Measurements from ENCODE around the gene PALLD. TPM values are rescaled to one million over a fixed set of nuclear protein-coding genes. Genes with fewer than 3 reads are reported as not detected.

The PALLD gene
- polyA plus RNA-seq, 4 donors = 179 to 246 (median 227) TPM

DNA sequence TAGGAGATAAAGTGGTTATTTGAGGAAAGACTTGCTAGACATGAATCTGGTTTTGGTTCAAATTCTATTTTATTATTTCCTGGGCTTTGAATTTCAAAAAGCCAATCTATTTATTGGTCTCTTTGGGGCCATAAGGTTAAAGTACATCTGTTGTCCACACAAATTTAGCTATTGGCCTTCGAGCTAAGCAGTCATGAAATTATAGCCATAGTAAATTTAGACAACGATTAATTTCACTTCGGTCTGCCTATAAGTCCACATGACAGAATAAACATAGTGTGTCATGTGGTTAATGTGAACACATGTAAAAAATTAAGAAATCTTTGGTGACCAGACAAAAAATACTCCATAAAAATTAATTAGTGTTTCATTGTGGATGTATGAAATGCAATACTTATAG is 161.9 kb downstream of the PALLD start:
- DNase-seq (ENCODE audit: low read depth in 4 of 4, low spot score in 3 of 4) = no peak

DNA sequence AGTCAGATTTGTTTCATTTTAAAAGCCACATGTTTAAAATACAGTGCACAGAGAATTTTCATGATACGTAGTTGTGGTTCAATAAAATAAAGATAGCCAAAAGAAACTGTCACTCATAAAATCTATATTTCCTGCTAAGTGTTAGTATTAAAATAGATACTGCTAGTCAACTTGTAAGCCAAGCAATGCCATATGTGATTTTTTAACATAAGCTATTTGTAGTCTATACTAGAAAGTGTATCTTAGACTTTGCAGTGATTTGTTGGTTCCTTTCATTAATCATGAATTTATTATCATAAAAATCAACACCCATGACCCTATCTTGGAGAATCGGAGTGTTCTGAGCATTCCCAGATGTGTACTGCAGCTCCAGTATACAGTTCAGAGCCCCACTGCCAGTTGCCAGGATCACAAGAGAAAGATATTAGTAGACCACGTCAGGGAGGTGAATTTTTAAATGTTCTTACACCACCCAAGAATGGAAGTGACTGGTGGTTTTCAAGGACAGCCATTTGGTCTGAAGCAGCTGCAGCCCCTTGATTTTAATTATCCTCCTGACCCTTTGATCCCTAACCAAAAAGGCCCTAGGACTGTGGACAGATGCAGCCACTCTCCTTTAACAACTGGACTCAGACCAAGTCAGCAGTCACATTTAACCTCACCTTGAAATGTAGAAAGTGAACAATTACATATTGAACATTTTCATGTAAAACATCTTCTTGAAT is 163.1 kb downstream of the PALLD start:
- DNase-seq (ENCODE audit: low read depth in 4 of 4, low spot score in 3 of 4) = no peak

DNA sequence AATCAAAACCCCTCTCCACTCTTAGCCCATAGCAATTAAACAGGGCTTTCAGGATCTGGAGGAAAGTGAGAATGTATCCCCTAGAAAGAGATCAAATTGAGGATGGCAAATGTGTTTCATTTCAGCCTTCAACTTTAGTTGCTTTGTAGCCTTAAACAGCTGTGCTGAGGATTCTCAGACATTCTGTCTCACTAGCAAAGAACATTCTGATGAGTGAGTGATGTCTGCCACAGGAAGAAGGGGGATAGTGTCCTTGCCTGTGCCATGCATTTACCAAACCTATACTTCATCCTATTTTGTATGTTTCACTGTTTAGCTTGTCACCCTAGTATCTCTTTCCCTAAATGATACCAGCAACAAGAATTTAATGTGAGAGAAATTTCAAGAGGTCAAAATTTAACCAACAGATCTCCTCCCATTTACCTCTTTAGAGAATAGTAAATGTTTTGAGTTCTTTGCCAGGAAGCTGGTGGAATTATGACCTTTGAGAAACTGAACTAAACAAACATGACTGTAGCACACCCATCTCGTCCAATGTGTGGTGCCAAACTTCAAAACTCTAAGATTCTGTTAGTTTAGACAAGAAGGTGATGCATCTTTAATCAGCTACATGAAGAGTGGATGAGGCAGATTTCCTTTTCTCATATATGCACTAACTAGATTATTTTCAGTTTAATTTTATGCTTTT is 165.6 kb downstream of the PALLD start:
- no peak for DNase-seq (ENCODE audit: low read depth in 4 of 4, low spot score in 3 of 4)

DNA sequence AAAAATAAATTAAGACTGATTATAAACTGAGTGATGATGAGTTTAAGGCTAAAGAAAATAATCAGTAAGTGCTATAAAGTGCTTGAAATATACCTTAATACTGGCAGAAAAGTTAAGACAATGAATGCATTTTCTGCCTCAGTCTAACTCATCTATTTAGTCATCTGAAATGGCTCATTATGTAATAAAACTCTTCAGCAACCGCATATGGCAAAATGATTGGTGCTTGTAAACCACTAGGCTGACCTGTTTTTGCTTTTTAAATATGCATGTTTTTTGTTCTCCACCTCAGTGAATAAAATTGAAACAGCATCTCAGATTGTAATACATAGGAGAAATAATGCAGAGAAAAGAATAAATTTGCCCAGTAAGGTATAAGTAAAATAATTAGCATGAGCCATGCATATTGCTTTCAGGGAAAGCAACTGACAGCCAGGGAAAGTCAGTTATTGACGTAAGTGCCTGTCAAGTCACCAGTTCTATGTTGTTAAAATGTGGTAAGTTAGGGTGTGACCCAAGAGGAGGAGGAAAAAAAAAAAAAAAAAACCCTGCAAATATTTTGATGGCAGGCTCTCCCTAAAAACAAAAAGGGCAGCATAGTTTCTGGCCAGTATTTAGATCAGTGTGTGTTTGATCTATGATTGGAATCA is 167.5 kb downstream of the PALLD start:
- no peak for DNase-seq (ENCODE audit: low read depth in 4 of 4, low spot score in 3 of 4)

DNA sequence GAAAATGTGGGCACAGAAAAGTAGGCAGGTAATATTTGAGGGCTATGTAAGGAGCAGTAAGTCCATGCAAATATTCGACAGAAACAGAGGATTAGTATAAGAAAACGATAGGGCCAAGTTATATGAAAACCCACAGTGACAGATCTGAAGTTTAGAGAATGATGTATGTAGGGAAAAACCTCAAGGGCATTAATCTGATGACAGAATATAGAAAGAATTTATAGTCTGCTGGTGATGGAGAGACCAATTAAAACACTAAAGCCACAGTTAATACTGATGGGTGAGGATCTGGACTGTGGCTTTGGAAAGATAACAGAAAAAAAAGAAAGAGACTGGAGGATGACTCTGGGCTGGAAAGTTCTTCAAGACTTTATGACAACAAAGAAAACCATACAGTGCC is 169.7 kb downstream of the PALLD start:
- no peak for DNase-seq (ENCODE audit: low read depth in 4 of 4, low spot score in 3 of 4)

DNA sequence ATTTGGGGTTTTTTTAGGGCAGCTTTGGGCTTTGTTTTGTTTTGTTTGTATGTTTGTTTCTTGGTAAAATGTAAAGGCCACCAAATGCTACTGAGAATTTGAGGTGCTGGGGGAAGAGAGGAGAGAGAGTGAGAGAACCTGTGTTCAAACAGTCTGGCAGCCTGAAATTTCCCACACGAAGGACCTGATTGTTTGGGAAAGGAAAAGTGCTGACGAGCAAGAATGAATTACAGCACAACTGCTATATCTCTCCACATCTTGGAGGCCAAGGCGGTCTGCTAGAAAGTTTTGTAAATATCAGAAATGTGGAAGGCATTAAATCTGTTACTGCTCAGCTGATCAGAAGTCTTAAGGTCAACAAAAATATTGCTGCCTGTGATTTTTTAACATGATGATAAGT is 170.5 kb downstream of the PALLD start:
- DNase-seq (ENCODE audit: low read depth in 4 of 4, low spot score in 3 of 4) = no peak

DNA sequence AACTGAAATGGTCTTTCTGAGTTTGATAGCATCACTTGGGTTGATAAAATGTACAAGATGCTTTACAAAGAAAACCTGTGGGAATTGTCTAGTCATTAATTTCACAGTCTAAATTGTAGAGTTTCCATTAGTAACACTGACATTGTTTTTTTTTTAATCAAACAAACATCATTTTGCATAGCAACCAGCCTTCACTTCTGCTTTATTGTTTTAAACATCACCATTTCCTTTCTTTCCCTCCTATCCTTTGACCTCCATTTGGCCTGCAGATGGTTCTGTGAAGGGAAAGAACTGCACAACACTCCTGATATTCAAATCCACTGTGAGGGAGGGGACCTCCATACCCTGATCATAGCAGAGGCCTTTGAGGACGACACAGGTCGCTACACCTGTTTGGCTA is 171.1 kb downstream of the PALLD start:
- no peak for DNase-seq (ENCODE audit: low read depth in 4 of 4, low spot score in 3 of 4)

DNA sequence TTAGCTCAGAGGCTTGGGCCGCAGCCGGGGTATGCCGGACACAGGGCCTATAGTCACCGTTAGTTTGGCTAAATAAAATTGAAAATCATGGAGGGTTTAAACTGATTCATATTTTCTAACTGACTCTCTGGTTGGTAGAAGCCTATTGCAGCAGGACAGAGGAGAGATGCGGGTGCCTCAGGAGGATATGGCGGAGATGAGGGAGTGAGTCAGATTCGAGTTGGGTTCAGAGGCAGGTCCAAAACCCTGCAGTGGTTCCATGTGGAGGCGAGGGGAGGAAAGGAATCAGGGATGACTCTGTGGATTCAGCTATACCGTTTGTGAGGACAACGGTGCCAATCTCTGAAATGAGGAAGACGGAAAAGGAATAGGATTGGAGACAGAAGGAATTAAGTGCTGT is 176.6 kb downstream of the PALLD start:
- no peak for DNase-seq (ENCODE audit: low read depth in 4 of 4, low spot score in 3 of 4)

DNA sequence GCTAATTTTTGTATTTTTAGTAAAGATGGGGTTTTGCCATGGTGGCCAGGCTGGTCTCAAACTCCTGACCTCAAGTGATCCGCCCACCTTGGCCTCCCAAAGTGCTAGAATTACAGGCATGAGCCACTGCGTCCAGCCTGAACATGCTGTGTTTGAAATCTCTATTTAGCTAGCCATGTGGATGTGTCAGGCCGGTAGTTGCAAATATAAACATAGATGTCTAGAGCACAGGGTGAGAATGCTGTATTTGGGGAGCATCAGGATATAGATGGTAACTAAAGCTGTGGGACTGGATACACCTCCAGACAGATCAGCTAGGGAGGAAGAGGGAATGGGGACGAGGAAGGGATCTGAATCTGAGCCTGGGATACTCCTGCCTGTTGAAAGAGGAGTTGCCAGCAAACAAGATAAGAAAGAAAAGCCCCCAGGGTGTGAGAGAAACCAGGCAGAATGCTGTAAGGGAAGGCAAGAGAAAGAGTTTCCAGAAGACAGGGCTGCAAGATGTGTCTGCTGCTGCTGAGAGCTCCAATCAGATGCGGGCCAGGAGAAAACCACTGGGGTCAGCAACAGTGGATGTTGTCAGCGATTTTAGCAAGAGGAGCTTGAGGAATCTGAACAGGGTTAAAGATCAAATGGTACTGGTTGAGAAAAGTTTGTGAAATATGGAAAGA is 177.4 kb downstream of the PALLD start:
- no peak for DNase-seq (ENCODE audit: low read depth in 4 of 4, low spot score in 3 of 4)

DNA sequence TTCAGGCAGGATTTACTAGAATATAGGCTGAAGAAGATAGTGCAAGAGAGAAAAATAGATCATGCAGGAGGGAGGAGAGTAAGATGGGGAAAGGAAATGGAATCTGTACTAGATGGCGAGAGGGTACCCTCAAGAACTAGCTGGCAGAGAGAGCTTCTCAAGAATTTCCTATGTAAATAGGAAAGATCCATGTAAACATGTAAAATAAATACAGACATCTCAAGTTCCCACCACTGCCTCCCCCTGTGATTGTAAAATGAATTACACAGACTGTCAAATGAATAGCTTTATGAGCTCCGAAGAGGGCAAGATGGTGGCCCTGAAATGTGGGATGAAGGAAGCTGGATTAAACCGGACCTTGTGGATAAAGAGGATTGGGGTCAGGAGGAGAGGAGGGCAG is 178.0 kb downstream of the PALLD start:
- DNase-seq (ENCODE audit: low read depth in 4 of 4, low spot score in 3 of 4) = no peak

DNA sequence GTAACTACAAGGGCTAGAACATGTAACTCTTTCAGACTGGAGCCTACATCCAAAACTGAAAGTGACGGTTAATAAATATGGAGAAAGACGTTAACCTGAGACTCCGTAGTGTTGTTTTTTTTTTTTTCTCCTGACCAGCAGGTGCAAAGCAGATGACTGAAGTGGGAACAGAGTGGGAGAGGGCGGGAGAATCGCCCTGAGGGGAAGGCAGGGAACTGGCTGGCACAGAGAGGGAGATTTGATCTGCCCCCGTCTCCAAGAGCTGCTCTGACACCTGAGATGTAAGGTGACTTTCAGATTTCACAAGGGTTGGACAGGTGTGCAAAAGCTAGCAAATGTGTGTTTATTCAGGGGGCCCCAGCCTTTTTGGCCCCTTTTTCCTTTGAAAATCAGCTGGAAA is 180.2 kb downstream of the PALLD start:
- DNase-seq (ENCODE audit: low read depth in 4 of 4, low spot score in 3 of 4) = no peak

DNA sequence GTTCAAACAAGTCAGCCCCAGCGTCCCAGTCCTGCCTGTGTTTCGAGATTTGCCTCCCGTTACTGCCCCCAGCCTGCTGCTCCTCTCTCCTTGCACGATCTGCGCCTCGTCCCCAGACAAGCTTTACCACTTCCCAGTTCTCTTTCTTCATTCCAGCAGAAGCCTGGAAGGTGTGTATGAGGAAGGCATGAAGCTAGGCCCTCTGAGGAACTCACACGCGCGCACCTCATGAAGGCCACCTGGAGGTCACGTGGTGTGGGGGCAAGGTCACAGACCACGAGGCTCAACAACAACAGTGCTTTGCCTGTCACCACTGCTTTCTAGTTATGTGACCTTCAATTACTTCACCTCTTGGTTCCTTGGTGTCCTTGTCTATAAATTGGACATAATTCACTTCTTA is 181.0 kb downstream of the PALLD start:
- no peak for DNase-seq (ENCODE audit: low read depth in 4 of 4, low spot score in 3 of 4)

DNA sequence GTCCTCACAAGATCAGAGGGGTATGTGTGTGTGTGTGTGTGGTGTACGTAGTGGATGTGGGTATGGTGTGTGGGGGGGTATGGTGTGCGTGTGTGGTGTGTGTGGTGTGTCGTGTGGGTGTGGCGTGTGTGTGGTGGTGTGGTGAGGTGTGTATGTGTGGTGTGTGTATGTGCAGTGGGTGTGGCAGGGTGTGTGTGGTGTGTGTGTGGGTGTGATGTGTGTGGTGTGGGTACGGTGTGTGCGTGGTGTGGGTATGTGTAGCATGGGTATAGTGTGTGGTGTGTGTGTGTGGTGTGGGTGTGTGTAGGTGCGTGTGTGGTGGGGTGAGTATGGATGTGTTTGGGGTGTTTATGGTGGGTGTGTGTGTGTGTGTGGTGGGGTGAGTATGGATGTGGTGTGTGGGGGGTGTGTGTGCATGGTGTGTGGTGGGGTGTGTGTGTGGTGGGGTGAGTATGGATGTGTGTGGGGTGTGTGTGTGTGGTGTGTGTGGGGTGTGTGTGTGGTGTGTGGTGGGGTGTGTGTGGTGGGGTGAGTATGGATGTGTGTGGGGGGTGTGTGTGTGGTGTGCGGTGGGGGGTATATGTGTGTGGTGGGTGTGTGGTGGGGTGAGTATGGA is 182.0 kb downstream of the PALLD start:
- no peak for DNase-seq (ENCODE audit: low read depth in 4 of 4, low spot score in 3 of 4)

DNA sequence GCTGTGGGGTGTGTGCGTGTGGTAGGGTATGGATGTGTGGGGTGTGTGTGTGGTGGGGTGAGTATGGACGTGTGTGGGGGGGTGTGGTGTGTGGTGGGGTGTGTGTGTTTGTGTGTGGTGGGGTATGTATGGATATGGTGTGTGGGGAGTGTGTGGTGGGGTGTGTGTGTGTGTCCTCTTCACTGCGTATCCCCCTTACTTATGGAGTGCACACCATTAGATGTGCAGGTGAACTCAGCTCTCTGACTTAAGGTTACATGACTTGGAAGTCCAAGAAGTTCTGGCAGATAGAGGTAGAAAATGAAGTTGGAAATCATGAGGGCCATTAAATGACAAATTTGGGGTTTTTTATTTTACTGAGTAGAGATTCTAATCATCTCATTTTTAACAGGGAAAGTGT is 182.5 kb downstream of the PALLD start:
- no peak for DNase-seq (ENCODE audit: low read depth in 4 of 4, low spot score in 3 of 4)

DNA sequence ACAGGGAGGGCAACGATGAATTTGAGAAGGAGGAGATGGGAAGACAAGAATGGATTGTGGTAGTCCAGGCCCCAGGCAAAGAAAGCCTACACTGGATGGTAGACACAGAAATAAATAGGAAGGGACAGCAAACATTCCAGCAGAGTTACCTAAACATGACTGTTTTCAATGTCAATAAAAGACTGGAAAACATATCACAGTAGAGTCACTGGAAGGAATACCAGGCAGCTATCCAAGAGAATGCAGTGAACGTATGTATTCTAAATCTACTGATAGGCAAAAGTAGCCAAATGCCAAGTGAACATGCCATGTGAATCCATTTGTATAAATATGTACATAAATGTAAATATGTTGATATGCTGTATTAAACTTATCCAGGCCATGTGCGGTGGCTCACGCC is 183.0 kb downstream of the PALLD start:
- no peak for DNase-seq (ENCODE audit: low read depth in 4 of 4, low spot score in 3 of 4)

DNA sequence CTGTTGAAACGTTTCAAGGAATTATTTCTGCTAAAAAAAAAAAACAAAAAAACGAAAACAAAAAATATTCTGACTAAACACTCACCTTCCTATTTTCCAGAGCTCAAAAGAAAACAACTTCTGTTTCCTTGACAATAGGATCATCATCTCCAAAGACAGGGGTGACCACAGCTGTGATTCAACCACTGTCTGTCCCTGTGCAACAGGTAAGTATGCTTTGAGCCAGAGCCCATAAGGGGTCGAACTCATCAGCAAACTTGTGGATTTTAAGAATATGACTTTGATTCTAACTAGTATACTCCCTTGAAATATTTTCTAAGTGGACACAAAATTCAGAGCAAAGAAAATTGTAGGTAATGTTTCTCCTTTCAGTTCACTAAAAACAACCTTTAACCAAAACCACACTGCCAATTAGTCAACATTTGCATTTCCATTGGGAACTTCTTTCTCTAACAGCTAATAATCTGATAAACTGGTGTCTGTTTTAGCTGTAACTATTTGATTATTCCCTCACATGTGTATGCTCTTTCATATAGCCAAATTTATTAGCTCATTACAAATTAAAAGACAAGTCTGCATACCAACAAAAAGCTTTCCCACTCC is 186.1 kb downstream of the PALLD start:
- DNase-seq (ENCODE audit: low read depth in 4 of 4, low spot score in 3 of 4) = no peak

DNA sequence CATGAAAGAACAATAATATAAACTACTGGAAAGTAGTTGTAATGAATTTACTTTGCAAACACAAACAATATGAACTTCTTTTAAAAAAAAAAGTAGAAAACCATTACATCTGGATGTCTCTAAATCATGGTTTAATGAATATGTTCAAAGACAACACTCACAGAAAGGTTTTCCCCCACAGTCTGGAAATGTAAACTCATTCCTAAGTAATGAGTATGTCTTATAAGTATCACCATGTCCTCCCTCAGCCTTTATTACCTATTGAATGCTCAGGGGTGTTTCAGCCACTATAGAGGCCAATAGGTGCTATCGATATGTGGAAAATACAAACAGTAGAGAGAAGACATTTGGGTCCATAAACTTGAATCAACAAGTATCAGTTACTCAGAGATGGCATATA is 186.7 kb downstream of the PALLD start:
- DNase-seq (ENCODE audit: low read depth in 4 of 4, low spot score in 3 of 4) = no peak

DNA sequence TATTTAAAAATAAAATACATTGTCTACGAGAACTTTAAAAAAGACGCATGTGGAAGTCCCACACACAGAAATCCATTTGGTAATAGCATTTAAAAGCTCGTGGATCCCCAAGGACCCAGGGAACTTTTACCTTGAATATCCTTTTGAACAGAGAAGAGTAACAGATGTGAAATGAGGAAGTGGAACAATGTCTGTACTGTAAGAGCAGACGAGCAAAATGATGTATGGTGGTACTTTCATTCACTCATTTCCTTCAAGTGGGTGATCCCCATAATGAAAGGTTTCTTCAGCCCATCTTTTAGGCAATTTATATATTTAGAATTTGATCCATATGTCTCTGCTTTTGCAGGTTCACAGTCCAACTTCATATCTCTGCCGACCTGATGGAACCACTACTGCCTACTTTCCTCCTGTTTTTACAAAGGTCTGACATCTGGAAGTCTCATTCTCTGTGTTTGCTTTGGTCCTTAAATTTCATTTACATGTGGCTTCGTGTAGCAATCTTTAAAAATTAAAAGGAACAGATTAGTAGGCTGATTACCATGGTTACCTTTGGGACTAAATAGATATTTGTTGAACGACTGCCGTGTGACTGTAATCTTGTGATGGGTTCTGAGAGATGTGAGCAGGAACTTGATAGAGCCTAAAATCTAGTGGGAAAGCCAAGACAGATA is 188.4 kb downstream of the PALLD start:
- DNase-seq (ENCODE audit: low read depth in 4 of 4, low spot score in 3 of 4) = no peak

DNA sequence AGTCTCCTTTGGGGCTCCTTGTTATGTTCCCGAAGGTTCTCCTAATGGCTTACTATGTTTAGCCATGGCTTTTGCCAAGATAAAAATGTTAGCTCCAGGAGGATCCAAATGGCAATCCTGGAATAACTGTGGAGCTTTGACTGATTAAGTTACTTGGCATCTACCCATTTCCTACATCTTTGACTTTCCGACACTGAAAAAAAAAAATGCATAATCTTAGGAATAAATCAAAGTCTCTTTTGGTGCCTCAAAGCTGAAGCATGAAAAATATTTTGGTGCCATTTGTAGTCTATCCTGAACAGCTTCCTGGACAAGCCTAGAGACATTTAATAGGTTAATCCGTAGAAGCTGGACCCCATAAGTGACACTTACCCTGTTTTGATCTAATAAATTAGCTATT is 191.7 kb downstream of the PALLD start:
- DNase-seq (ENCODE audit: low read depth in 4 of 4, low spot score in 3 of 4) = no peak

DNA sequence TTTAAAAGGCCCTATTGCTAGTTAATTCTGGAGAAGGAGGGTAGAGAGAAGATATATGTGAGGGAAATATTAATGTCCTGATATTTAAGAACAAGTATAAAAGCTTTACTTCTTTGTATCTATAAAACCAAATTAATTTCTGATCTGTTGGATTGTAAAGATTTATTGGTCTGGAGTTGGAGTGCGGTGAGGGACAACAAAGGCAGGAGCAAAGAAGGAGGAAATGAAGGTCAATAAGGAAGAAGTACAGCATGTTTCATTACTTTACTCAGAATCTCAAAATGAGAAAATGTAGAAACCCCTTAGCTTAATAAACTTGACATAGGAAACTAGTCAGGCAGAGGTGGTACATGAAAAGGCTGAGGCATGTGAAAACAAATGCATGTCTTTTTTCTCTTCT is 192.9 kb downstream of the PALLD start:
- no peak for DNase-seq (ENCODE audit: low read depth in 4 of 4, low spot score in 3 of 4)
